Pons (tissue), 1 donor: Measurements from ENCODE around the gene SLC25A11.

Source experiments
- DNase-seq: peaks from one replicate; pipeline ENCODE4 v3.0.0-alpha.2; 2016; ENCODE audit warnings: low spot score

SLC25A11 gene

DNA sequence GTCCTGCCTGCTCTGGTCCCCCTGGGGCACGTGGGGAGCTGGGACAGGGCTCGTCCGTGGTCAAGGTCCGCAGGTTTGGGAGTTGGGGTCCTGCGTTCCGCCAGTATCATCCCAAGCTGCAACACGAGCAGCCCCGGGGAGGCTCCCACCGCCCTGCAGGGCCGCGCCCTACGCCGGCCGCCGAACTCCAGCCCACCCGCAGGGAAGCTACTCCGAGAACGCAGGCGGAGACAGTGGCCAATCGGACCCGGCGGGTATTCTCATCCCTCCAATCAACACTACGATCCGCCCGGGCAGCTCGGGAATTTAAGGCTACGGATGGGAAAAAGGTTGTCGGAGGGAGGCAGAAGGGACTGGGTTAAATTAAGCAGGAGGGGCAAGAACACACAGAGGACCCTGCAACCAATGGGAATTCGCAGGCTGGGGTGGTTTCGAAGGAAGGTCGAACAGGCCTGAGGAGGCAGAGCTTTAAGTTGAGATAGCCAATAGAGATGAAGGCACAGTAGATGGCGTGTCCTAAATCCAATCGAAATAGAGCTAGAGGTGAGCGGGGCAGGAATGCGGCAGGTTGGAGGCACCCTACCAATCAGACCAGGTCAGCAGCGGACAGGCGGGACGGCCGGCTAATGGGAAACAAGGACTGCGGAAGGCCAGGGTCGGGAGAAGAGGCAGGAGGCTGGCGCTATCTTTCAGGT, 27.1 kb upstream of the SLC25A11 start:
- peak; percentile 100 for DNase-seq

DNA sequence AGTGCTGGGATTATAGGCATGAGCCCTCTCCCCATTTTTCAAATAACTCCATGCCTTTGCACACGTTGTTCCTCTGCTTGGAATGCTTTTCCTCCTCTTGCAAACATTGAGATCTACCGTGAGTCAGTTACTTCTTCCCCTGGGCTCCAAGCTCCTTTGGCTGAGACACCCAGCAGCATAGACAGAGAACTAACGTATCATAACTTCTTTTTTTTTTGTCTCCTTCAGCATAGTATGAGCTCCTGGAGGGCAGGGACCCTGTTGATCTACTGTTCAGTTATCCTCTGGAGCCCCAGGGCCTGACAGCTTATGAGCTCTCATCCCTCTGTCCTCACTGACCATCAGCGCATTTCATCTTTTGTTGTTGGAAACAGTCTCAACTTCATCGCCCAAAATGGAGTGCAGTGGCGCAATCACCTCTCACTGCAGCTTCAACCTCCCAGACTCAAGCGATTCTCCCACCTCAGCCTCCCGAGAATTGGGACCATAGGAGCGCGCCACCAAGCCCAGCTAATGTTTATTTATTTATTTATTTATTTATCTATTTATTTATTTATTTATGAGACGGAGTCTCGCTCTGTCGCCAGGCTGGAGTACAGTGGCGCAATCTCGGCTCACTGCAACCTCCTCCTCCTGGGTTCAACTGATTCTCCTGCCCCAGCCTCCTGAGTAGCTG, 25.6 kb upstream of the SLC25A11 start:
- DNase-seq = no peak

DNA sequence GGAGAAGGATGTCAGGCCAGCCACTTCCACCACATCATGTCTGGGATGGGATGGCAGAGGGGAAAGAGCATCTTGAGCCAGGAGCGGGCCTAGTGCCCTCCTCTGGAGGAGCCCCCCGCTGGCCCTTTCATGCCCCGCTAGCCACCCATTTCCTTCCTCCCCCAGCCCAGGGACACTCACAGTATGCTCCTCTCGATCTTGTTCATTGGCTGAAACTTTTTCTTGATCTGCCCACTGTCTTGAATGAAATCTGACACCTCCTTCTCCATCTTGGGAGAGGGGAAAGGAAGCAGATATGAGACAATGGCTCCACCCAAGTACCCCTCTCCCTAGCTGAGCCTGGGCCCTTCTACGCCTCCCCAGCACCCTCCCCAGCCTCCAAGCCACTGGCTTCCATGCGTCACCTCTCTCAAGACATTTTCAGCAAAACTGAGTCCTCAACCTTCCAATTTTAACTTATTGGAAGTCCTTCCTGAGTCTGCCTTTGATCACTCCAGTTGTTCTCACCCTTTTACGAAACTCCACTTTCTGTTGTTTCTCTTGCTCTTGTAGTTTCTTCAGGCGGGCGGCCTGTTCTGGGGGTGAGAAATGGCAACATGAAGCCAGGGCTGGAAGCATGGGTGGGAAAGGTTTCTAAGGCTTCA, 20.6 kb upstream of the SLC25A11 start:
- DNase-seq = no peak

DNA sequence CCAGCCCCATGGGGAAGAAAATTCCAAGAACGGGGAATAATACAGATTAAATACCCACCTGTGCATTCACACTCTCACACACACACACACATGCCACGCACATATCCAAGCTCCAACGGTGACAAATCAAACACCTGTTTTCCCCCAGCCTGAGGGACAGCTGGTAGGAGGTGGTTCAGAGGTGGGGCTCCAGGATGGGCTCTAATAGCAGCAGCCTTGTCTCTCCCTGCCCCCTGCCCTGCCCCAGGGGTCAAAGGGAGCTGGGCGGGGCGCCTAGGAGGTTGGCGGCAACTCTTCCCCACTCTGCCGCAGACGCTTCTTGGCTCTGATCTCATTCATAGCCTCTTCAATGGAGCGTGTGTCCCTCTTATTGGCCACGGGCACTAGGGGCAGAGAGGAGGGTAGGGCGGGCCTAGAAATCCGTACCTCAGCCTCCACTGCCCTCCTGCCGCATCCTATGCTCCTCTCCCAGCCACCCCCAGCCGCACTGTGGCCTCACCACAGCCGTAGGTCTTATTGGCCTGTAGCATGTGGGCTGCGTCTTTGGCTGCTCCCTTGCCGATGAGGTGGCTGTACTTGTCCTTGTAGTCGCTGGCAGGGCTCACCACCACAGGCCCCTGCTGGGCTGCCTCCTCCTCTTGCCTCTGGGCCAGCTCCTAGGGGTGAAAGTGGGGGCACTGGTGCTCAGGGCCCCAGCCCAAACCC, 19.6 kb upstream of the SLC25A11 start:
- DNase-seq = no peak

DNA sequence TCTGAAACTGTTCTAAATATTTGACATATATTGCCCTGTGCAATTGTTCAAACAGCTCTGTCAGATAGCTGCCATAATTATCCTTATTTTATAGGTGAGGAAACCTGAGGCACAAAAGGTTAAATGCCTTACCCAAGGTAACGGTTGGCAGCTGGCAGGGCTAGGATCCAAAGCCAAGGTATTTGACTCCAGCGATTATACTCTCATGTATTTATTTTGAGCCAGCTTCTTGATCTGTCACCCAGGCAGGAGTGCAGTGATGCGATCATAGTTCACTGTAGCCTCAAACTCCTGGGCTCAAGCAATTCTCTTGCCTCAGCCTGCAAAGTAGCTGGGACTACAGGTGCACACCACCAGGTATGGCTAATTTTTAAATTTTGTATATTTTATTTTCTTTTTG, 18.3 kb upstream of the SLC25A11 start:
- no peak for DNase-seq

DNA sequence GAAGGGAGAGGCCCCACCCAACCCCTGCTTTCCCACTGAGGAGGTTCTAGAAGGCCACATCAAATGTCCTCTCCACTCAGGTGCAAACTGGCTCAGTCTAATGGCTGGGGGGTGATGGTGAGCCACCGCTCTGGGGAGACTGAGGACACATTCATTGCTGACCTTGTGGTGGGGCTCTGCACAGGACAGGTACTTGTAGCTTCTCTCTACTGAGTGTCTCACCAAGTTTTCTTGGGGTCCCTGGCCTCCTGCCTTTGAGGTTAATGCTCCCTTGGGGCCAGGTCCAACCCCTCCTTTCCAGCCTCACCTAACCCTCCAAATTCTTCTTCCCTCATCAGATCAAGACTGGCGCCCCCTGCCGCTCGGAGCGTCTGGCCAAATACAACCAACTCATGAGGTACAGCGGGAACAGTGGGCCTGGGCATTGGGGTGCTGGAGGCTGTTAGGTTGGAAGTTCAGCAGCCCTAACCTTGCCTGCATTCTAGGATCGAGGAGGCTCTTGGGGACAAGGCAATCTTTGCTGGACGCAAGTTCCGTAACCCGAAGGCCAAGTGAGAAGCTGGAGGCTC, 16.7 kb upstream of the SLC25A11 start:
- DNase-seq = no peak

DNA sequence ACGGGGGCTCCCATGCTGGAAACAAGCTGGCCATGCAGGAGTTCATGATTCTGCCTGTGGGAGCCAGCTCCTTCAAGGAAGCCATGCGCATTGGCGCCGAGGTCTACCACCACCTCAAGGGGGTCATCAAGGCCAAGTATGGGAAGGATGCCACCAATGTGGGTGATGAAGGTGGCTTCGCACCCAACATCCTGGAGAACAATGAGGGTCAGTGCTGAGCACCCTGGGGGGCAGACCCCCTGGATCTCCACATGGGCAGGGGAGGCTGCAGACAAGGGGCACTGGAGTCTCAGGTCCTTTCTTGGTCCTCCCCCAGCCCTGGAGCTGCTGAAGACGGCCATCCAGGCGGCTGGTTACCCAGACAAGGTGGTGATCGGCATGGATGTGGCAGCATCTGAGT, 15.2 kb upstream of the SLC25A11 start:
- no peak for DNase-seq

DNA sequence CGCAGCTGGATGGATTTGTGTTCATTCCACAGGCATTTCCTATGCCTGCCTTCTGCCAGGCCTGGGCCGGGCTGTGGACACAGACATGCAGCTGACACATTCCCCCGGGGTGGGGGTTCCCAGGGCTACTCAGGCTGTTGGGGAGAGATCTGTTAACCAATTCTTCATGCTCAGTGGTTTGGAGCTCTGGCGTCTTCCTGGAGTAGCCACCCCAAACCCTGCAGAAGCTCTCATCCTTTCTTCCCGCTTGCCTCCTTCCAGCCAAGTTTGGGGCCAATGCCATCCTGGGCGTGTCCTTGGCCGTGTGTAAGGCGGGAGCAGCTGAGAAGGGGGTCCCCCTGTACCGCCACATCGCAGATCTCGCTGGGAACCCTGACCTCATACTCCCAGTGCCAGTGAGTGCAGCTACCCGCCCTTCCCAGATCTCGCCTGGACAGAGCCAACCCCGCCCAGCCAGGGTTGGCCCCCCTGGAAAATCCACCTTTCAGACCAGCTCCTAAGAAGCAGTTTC, 13.7 kb upstream of the SLC25A11 start:
- DNase-seq = no peak

DNA sequence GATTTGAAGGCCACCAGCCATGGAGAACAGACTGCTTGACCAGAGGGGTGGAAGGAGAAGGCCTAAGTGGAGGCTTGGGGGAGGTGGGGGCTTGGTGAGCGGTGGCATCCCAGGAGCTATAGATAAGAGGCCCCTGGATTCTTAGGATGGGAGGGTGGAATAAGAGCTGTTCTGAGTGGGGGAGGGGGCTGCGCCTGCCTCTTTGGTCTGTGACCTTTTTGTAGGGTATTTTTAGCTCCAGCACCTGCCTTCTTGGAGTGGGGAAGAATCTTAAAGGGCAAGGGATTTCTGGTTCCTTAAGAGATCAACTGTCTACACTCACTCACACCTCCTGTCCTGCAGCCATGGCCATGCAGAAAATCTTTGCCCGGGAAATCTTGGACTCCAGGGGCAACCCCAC, 11.6 kb upstream of the SLC25A11 start:
- no peak for DNase-seq

DNA sequence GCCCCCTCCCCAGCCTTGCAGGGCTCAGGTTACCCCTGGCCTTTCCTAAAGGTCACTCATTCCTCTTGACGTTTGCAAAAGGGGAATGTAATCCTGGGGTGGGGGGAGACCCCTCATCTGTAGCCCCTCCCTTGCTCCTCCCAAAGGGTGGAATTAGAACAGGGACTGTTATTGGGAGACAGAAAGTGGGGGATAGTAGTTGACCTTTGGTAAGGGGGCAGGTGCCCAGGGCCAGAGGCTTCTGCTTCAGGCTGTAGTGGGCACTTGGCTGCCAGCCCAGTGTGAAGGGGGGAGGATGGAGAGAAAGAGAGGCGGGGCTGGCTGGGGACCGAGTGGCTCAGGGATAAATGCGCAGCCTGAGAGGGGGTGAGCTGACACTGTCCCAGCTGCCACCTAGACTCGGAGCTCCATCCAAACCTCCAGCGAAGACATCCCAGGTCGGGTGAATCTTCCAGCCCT, 10.9 kb upstream of the SLC25A11 start, which contains the start of gene ENO3:
ENO3 (plus strand) TSS at position 374 of the 459 bp plus-strand sequence. CDS start 711 bp downstream, outside the sequence.
- DNase-seq = no peak

DNA sequence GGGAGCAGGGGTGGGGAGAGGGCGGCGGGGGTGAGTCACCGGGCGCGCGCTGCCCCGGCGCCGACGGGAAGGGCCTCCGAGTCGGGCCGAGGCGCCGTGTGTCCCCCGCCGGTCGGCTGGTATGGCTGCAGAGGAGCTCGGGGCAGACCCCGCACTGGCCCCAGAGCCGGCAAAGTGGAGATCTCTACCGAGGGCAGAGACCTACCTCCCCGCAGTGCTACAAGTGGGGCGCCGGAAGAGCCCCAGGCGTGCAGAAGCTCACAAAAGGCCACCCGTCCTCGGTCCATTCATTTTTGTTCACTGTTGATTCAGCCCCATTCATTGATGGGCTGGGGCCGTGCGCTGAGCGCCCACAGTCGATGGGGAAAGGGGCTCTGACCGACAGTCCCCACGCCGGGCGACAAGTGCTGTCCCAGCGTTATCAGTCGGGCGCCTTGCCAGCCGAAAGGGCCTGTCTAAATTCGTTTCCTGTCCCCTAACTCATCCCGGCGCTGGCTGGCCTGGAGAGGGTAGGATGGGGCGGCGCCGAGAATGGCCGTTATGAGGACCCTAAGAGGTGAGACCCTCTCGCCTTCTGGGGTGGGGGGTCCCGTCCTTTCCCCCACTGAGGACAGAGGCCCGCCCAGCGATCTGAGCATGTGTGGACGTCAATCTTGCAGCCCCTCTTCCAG, 10.4 kb upstream of the SLC25A11 start:
- no peak for DNase-seq

DNA sequence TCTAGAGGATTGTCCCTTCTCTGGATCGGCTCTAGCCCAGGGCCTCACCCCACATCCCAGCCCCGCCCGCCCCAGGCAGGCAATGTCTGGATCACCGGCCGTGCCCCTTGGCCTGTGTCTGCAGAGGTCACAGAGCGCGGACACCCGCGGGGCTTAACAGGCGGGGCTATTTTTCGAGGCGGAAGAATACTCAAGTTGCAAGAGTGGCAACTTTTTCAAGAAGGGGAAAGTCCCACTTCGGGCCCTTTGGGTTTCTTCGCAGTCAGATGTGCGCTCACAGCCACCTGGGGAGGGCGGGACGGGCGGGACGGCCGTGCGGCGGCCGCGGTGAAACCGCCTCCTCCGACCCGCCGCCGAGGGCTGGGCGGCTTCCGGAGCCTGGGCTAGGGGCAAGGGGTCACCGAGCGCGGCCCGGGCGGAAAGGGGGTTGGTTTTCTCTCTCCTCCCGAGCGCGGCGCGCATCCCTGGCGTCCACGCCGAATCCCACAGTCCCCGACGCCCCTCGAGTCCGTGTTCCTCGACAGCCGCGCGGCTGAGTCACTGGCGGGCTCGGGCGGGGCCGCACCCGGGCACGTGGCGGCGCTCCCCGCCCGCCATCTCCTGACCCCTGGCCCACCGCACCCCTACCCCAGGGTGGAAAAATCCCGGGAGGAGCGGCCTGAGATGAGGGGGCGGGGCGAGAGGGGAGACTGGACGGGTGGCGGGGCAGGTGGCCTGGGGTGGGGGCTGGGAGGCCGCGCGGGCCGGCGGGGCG, 9.7 kb upstream of the SLC25A11 start:
- DNase-seq = peak; percentile 53

DNA sequence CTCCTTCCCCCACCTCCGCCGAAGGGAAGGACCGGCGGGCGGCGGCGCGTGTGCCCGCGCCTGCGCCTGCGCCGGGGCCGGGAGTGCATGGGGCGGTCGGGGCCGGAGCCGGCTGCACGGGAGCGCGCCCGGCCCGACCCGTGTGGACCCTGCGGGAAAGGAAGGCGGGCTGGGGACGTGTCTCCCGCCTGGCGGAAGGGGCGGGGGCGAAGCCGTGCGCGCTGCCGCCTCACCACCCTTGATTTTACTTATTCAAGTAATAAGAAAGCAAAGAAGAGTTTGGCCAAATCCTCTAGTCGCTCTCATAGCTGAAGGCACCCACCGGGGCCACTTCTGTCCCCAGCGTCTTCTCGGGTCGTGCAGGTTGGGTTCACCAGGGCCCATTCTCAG, 9.1 kb upstream of the SLC25A11 start:
- DNase-seq = peak; percentile 84

DNA sequence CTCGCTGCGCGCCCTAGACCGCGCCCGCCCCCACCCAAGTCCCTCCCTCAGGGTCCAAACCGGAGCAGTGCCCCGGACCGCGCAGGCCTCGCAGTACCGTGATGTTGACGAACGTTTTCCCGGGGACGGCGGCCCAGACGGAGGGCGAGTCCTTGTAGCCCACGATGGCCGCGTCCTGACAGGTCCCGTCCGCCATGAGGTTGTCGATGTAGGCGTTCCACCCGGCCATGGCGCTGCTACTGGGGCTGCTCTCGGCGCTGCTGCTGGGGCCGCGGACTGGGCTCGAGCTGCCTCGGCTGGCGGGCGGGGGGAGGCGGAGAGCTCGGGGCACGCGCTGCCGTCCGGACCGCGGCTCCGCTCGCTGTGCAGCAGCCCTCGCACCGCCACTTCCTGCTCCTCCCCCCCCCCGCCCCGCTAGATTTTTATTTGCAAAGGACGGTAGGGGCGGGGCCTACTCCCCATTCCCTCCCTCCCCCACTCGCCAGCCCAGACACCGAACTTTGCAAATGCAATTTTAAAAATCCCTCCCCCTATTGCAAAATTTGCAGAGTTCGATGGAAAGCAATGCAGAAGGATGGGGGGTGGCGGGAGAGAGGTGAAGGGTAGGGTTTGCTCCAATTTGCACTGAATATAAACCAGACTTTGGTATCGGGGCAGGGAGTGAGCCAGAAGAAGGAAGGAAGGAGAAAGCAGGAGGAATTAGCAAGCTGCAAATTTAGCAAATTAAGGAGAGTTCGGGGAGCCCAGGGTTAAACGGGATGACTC, 8.5 kb upstream of the SLC25A11 start, which contains the start of gene PFN1:
PFN1 (minus strand) TSS at position 365 of the 765 bp plus-strand sequence; CDS start at position 229, 136 bp downstream.
- DNase-seq = peak; percentile 86

DNA sequence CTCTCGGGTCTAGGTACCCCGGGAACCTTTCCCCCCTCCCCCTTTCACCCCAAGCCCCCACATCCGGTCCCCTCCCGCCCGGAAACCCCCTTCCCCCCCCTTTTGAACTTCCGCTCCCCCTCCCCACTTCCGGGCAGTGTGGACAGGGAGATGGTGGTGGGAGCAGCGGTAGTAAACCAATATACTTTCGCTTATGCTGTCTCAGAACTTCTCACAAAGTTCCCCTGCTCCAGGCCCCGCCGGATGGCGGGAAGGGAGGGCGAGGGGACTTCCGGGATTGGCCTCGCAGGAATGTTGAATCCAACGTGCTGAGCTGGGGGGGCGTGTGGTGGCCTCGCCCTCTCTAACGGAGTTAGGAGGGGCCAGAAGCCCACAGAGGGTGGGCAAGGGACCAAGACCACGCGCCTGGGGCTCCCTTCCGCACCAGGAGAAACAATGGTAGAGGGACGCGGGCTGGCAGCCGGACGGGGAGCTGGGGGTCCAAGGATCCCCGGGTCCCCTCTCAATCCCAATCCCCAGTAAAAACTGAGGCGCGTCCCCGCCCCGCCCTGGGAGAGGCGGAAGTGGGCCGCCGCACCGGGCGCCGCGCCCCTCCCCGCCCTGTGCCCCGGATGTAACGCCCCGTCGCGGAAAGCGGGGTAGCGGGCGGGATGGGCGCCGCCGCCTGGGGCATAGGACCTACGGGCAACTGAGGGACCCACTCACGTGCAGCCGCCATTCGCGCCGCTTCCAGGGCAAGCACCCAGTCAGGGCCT, 7.7 kb upstream of the SLC25A11 start:
- DNase-seq = no peak

DNA sequence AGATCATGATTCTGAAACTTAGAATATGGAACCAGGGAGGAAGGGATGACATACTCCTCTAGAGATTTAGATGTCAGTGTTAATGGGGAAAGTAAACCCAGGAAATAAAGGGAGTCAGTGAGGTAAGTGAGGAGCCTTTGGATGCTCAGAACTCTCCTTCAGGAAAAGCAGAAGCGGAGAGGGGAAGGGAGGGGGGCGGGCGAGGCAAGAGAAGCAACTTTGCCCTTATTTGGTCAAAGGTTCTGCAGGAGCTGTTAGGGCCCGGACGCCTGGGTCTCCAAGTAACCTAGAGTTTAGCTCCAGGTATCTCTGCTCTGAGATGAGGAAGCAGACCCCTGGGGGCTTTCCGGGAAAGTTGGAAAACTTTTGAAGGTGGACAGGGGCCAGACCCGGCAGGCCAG, 7.2 kb upstream of the SLC25A11 start:
- DNase-seq = no peak

DNA sequence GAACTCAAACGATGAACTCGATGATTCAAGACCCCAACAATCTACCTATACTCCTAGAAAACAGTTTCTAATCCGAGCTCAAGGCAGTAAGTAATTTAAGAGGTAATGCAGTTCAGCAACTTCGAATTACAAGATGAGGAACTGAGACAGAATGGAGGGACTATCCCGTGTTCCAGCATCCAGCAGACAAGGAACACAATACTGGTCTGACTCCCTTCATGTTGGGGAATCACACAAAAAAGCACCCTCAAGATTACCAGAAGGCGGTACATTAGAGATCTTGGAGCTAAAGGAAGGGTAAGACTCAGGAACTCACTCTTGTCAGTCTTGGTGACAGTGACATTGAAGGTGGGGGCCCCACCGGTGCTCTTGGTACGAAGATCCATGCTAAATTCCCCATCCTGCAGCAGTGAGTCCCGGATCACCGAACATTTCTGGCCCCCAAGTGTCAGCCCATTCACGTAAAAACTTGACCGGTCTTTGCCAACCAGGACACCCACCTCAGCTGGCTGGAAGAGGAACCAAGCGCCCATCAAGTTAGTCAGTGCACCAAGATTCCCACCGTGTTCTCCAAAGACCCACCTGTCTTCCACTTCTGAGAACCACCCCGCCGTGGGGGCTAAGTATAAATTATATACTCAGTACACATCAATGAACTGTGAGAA, 6.6 kb upstream of the SLC25A11 start:
- DNase-seq = no peak

DNA sequence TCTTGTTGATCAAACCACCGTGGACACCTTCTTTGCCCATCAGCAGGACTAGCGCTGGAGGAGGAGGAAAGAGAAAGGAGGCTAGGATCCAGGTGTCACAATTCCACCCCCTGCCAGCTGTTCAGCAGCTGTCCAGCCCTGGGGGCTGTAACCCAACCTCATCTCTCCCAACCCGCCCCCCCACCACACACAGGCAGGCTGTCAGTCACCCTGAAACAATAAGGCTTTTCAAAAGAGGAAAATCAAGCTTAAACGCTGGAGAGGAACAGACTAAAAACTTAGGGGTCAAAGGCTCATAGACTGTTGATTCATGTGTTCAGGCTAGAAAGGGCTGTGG, 6.1 kb upstream of the SLC25A11 start:
- no peak for DNase-seq
